Measurements from ENCODE around the gene EMC9. TPM values are rescaled to one million over a fixed set of nuclear protein-coding genes. Genes with fewer than 3 reads are reported as not detected.

The EMC9 gene
- total RNA-seq, 1 experiment from 2014 or later: 42.0 TPM

GRCh38 chr14:24110523-24110922, 30.9 kb downstream of the EMC9 start:
- ChIA-PET POLR2A (interaction anchor here (1.2 to 1.9 kb wide), 3 partner anchors 15 to 31 kb away, joined by 4 to 5 read pairs (median 5); partner anchors contain the start of genes EMC9 and PCK2), CTCF (interaction anchor here (0.9 to 5.5 kb wide), 5 partner anchors 18 to 186 kb away, joined by 3 to 116 read pairs (median 6); partner anchors contain the start of genes IRF9 and PCK2), RAD21 (ENCODE audit: low non-redundant PET in 1 of 2, low total read pairs in 2 of 2, uncharacterized antibody in 2 of 2, unreplicated experiment in 2 of 2) (interaction anchor here in 1 of 2 experiments (0.6 kb wide), 1 partner anchor 164 kb away, joined by 4 read pairs; no protein-coding TSS in a partner anchor)
- Histone ChIP-seq H2AFZ (ENCODE audit: low read depth, low read length, poor library complexity, severe bottlenecking) (no peak overlapping the region), H3K79me2 (ENCODE audit: insufficient read depth, low read length) (peaks cover 2% of the 10 kb centered on the region; the same call in 1 of the 2 replicates), H3K4me3 (replicated peaks in 1 of 2; ENCODE audit: low read depth in 1 of 2, low read length in 2 of 2) (no peak overlapping the region), H3K36me3 (ENCODE audit: control insufficient read depth in 1 of 2, insufficient read depth in 2 of 2, low read length in 2 of 2) (no peaks in the 10 kb centered on the region), H3K27ac (ENCODE audit: low read depth, low read length) (no peak overlapping the region), H3K9me3 (ENCODE audit: control insufficient read depth in 1 of 2, insufficient read depth in 1 of 2, low read depth in 1 of 2, low read length in 2 of 2) (no peaks in the 10 kb centered on the region; a peak in 1 of 4 replicates), H3K9ac (ENCODE audit: low read length) (no peak overlapping the region), H3K27me3 (ENCODE audit: insufficient read depth, low read length) (no peaks in the 10 kb centered on the region), H4K20me1 (ENCODE audit: insufficient read depth) (no peaks in the 10 kb centered on the region), H3K9me2 (ENCODE audit: insufficient read depth) (no peaks in the 10 kb centered on the region), H3K4me2 (ENCODE audit: low read length) (no peak overlapping the region), H3K4me1 (ENCODE audit: control insufficient read depth in 1 of 2, insufficient read depth in 2 of 2, low read length in 2 of 2) (peaks cover 2 to 19% of the 10 kb centered on the region in 2 experiments; a peak in 3 of 4 replicates)
- DNase-seq (ENCODE audit: low read depth, low spot score) (no peak), ATAC-seq (no peak)
- no peak for TF ChIP-seq REST (IDR thresholded peaks at IDR 0.05; ENCODE audit: low read depth)
- no peak for TF ChIP-seq SRF (IDR thresholded peaks at IDR 0.05; ENCODE audit: low read depth)
- TF ChIP-seq EGR1 (IDR thresholded peaks at IDR 0.05; ENCODE audit: low read depth): no peak
- intact Hi-C loops (cut with micrococcal nuclease): loop anchor here (5.0 kb wide), 1 partner anchor 102 kb away; the partner anchor contains the start of gene CHMP4A
- no TSS peak for BruUV-seq (replicated peaks)

GRCh38 chr14:24110060-24110459, 31.3 kb downstream of the EMC9 start:
- ATAC-seq: no peak
- Histone ChIP-seq H3K79me2 (ENCODE audit: insufficient read depth, low read length) (no peaks in the 10 kb centered on the region), H4K20me1 (ENCODE audit: insufficient read depth) (no peaks in the 10 kb centered on the region), H3K4me1 (ENCODE audit: control insufficient read depth in 1 of 2, insufficient read depth in 2 of 2, low read length in 2 of 2) (peaks cover 2 to 15% of the 10 kb centered on the region in 2 experiments; a peak in 3 of 4 replicates), H3K27ac (ENCODE audit: low read depth, low read length) (no peak overlapping the region), H3K4me2 (ENCODE audit: low read length) (no peak overlapping the region), H3K9me3 (ENCODE audit: control insufficient read depth in 1 of 2, insufficient read depth in 1 of 2, low read depth in 1 of 2, low read length in 2 of 2) (peaks cover 0 to under 1% of the 10 kb centered on the region in 2 experiments; a peak in 1 of 4 replicates), H3K4me3 (replicated peaks in 1 of 2; ENCODE audit: low read depth in 1 of 2, low read length in 2 of 2) (no peak overlapping the region), H2AFZ (ENCODE audit: low read depth, low read length, poor library complexity, severe bottlenecking) (no peak overlapping the region), H3K9ac (ENCODE audit: low read length) (no peak overlapping the region), H3K36me3 (ENCODE audit: control insufficient read depth in 1 of 2, insufficient read depth in 2 of 2, low read length in 2 of 2) (no peaks in the 10 kb centered on the region), H3K9me2 (ENCODE audit: insufficient read depth) (no peaks in the 10 kb centered on the region), H3K27me3 (ENCODE audit: insufficient read depth, low read length) (no peaks in the 10 kb centered on the region)
- no peak for DNase-seq (ENCODE audit: low read depth, low spot score)
- BruUV-seq (replicated peaks): no TSS peak
- intact Hi-C loops (cut with micrococcal nuclease): loop anchor here (5.0 kb wide), 1 partner anchor 102 kb away; the partner anchor contains the start of gene CHMP4A
- ChIA-PET RAD21 (ENCODE audit: low non-redundant PET in 1 of 2, low total read pairs in 2 of 2, uncharacterized antibody in 2 of 2, unreplicated experiment in 2 of 2) (interaction anchor here (0.6 to 2.6 kb wide), 2 partner anchors 52 to 74 kb away, joined by 4 to 18 read pairs; no protein-coding TSS in a partner anchor), CTCF (interaction anchor here (0.9 to 5.5 kb wide), 7 partner anchors 17 to 521 kb away, joined by 3 to 116 read pairs (median 9); partner anchors contain the start of genes IRF9 and PCK2), POLR2A (interaction anchor here (1.2 to 1.9 kb wide), 3 partner anchors 15 to 31 kb away, joined by 4 to 5 read pairs (median 5); partner anchors contain the start of genes EMC9 and PCK2)
- TF ChIP-seq CTCF (IDR thresholded peaks at IDR 0.05 in 2 of 3, conservative IDR thresholded peaks at IDR 0.05 in 1 of 3; ENCODE audit: borderline replicate concordance in 1 of 3, insufficient read depth in 1 of 3, low read depth in 2 of 3, low read length in 2 of 3) (no peak), MAX (IDR thresholded peaks at IDR 0.05) (no peak), ZNF274 (IDR thresholded peaks at IDR 0.05; ENCODE audit: low read depth, low read length) (no peak), YY1 (IDR thresholded peaks at IDR 0.05; ENCODE audit: extremely low read depth, insufficient replicate concordance, low read depth, low read length) (no peak), EGR1 (IDR thresholded peaks at IDR 0.05; ENCODE audit: low read depth) (no peak), SIN3A (IDR thresholded peaks at IDR 0.05; ENCODE audit: low read depth) (no peak), TCF7L2 (IDR thresholded peaks at IDR 0.05; ENCODE audit: borderline replicate concordance, extremely low read depth, insufficient read depth, insufficient read length) (no peak), CBX3 (IDR thresholded peaks at IDR 0.05; ENCODE audit: low read depth) (no peak), FOSL1 (IDR thresholded peaks at IDR 0.05; ENCODE audit: low read depth) (no peak), ZFX (IDR thresholded peaks at IDR 0.05) (no peak), SP1 (IDR thresholded peaks at IDR 0.05; ENCODE audit: low read depth) (no peak)
